H7 (cell line): ENCODE results near the gene GLUL. TPM values are rescaled to one million over a fixed set of nuclear protein-coding genes. Genes with fewer than 3 reads are reported as not detected.
A peak's percentile ranks its signal among the peaks of the same experiment; 100 is the strongest.

Source experiments
- DNase-seq: peaks from one replicate; pipeline ENCODE4 v3.0.0; 2012
- H3K27me3 ChIP-seq: 2 replicates; pipeline ENCODE4 v1.6.0; 2011; ENCODE audit warnings: mild to moderate bottlenecking, low read length; ENCODE audit not compliant: control insufficient read depth, insufficient read depth
- H3K36me3 ChIP-seq: replicated peaks from 2 replicates; pipeline ENCODE4 v1.5.1; 2011; ENCODE audit warnings: low read length; ENCODE audit not compliant: control insufficient read depth, insufficient read depth
- H3K4me3 ChIP-seq: 2 replicates; pipeline ENCODE4 v1.5.1; 2011; ENCODE audit warnings: low read depth, mild to moderate bottlenecking, control low read depth, low read length, moderate library complexity; ENCODE audit not compliant: insufficient read depth
- total RNA-seq: library from RNA; depleted of rRNA; stranded (reverse); fragments of >200 nt; shearing (Covaris generic); gene quantifications from 2 replicates; pipeline ENCODE4 v1.2.3, GENCODE V29; 2014

GLUL gene
- total RNA-seq, 1 experiment from 2014 or later, result 422 TPM

DNA sequence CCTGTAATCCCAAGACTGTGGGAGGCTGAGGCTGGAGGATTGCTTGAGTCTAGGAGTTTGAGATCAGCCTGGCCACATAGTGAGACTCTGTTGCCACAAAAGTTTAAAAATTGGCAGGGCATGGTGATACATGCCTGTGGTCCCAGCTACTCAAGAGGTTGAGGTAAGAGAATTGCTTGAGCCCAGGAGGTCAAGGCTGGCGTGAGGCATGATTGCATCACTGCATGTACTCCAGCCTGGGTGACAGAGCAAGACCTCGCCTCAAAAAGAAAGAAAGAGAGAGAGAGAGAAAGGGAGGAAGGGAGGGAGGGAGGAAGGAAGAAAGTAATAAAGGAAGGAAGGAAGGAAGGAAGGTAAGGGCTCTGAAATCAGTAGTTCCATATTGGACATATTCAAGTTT lies 25.0 kb downstream of the GLUL start:
- Histone ChIP-seq H3K27me3 (no peaks in the 10 kb centered on the region), H3K36me3 (no peaks in the 10 kb centered on the region), H3K4me3 (no peak overlapping the region)
- DNase-seq, result no peak

- Histone ChIP-seq H3K36me3 (no peaks in the 10 kb centered on the region), H3K27me3 (no peaks in the 10 kb centered on the region), H3K4me3 (no peak overlapping the region)
- DNase-seq, result peak; percentile 20
Measured at GRCh38 chr1:182359645-182360044, 31.9 kb downstream of the GLUL start.

- no peaks in the 10 kb centered on the region for H3K27me3 ChIP-seq
- DNase-seq, result no peak
- H3K4me3 ChIP-seq, result no peak overlapping the region
- H3K36me3 ChIP-seq, result no peaks in the 10 kb centered on the region
Measured at GRCh38 chr1:182357913-182358312, 33.7 kb downstream of the GLUL start.

DNA sequence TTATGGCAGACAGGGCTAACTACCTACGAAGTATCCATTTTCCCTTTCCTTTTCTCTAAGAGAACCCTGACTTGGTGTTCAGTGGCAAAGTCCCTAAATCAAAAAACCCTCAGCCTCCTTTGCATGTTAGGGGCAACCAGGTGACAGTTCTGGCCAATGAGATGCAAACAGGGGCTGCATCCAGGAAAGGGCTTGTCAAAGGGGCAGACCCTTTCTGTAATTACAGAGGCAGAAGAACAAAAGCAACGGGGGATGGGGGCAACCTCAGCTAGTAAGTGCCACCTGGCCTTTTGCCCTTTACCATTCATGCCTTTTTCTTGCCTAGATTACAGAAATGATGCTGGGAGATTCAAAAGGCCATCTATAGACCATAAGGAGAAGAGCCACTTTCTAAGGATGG lies 34.4 kb downstream of the GLUL start:
- no peaks in the 10 kb centered on the region for H3K27me3 ChIP-seq
- DNase-seq, result no peak
- H3K36me3 ChIP-seq, result no peaks in the 10 kb centered on the region
- H3K4me3 ChIP-seq, result no peak overlapping the region

DNA sequence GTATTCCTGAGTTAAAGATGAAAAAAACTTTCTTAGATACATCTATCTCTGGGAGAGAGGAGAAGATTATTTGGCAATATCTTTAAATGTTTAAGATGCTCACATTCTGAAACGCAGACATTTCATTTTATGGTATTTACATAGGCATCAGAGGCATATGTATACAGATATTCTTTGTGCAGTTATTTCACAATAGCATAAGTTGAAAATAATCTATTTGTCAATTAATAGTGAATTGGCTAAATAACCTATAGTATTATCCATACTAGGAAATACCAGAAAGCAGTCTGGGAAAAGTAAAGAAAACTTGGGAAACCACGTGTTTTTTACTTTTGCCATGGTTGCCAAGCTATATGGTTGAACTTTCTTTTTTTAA lies 35.9 kb downstream of the GLUL start:
- Histone ChIP-seq H3K4me3 (no peak overlapping the region), H3K27me3 (no peaks in the 10 kb centered on the region), H3K36me3 (no peaks in the 10 kb centered on the region)
- no peak for DNase-seq

GRCh38 chr1:182351790-182352364 lies 39.7 kb downstream of the GLUL start:
- Histone ChIP-seq H3K4me3 (no peak overlapping the region), H3K36me3 (no peaks in the 10 kb centered on the region), H3K27me3 (no peaks in the 10 kb centered on the region)
- no peak for DNase-seq

DNA sequence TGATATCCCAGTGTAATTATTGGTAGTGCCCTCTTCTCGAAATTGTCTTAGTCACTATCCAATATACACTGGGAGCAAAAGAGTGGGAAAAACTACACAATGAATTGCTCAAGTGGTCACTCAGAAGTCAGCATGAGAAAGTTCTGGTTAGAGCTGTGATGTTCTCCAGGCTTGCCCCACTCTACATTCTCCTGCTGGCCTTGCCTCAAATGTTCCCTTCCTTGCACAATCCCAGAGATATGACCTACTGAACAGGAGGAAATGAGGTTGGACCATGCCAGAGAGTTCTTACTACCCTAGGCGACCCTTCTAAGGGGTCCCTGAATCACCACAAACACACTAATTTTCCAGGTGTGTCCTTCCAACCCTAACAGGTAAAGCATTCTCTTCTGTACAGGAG lies 40.8 kb downstream of the GLUL start:
- Histone ChIP-seq H3K36me3 (no peaks in the 10 kb centered on the region), H3K27me3 (no peaks in the 10 kb centered on the region), H3K4me3 (no peak overlapping the region)
- no peak for DNase-seq

DNA sequence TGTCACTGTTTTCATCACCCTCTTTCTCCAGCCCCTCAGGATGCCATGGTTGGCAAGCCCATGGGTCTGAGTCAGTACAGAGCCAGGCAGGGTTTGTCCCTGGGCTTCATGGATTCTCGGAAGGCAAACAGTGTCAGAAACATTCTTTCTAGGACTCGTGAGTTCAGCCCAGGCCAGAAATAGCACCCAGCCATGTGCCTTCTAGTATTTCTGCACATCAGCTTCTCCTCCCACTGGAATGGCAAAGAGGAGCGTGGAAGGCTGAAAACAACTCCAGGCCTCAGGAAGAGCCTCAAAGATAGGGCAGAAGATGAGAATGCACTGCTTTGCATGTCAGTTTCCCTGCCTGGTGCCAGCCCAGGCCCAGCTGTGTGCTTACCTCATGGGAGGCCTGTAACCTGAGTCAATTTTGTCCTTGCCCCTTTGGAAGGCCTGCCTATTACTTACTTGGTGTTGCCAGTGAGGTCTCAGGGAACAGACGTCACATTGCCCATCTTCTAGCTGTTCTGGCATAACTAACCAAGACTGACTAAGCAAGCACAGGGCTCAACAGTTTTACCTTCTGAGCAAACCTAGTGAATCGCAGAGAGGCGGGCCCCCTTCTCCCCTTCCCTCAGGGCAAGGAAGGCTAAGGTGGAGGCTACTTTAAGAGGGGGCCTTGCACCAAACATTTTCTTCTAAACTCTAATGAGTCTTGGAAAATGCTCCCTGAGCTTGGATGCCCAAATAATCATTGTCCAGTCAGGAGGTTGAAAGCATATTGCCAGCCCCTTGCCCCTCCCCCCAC lies 42.4 kb downstream of the GLUL start:
- Histone ChIP-seq H3K27me3 (no peaks in the 10 kb centered on the region), H3K36me3 (no peaks in the 10 kb centered on the region), H3K4me3 (no peak overlapping the region)
- DNase-seq, result no peak

- H3K27me3 ChIP-seq, result no peaks in the 10 kb centered on the region
- no peaks in the 10 kb centered on the region for H3K36me3 ChIP-seq
- no peak overlapping the region for H3K4me3 ChIP-seq
- no peak for DNase-seq
Measured at GRCh38 chr1:182347019-182347418, 44.6 kb downstream of the GLUL start.

DNA sequence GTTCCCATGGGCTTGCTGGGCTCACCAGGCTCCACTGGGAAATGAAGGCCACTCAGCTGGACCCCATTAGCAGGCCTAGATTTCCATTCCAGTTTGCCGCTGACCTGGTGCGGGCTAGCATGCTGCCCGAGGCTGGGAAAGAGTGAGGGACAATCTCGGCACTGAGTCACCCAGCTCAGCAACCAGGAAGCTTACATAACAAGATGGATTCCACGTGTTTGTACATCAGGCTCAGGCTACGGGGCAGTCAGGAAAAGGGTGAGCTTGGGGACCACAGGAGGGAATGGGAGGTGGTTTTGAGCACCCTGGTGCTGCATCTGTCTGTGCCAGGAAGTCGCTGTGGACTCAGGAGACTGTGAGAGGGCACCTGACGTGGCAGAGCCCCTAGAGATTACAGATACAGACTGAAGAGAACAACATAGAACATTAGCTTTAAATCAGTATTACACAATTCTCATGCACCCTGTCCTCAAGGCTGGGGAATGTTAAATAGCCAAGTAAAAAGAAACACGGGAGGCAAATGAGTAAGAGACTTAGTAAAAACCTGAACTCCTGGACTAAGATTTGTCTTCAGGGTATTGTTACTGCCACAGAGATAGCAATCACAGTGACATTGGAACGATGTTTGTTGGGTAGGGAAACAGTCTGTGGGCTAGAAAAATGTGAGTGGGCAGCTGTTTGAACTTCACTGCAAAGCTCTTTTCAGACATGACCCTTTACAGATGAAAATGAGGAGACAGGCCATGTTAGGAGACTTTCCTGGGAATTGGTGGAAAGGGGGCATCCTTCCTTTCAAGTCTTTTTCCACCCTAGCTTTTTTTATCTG lies 51.1 kb downstream of the GLUL start:
- no peak overlapping the region for H3K4me3 ChIP-seq
- DNase-seq, result no peak
- H3K27me3 ChIP-seq, result no peaks in the 10 kb centered on the region
- no peaks in the 10 kb centered on the region for H3K36me3 ChIP-seq

GRCh38 chr1:182339684-182340083 lies 51.9 kb downstream of the GLUL start:
- H3K4me3 ChIP-seq, result no peak overlapping the region
- DNase-seq, result no peak
- no peaks in the 10 kb centered on the region for H3K36me3 ChIP-seq
- H3K27me3 ChIP-seq, result no peaks in the 10 kb centered on the region

DNA sequence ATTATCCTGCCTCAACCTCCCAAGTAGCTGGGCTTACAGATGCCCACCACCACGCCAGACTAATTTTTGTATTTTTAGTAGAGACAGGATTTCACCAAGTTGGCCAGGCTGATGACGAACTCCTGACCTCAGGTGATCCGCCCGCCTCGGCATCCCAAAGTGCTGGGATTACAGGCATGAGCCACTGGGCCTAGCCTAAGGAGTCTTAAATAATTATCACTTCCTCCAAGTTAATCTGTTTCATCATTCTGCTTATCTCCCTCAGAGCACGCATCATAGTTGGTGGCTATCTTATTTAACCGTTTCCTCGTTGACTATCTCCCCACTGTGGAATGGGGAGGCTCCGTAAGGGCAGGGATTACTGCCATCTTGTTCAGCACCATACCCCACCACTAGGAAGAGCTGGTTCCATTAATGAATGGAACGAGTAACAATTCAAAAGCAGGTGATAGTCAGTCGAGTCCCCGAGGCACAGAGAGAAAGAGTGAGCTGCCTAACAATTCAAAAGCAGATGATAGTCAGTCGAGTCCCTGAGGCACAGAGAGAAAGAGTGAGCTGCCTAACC lies 52.7 kb downstream of the GLUL start:
- Histone ChIP-seq H3K4me3 (no peak overlapping the region), H3K36me3 (no peaks in the 10 kb centered on the region), H3K27me3 (no peaks in the 10 kb centered on the region)
- no peak for DNase-seq

- no peak for DNase-seq
- Histone ChIP-seq H3K27me3 (no peaks in the 10 kb centered on the region), H3K4me3 (no peak overlapping the region), H3K36me3 (no peaks in the 10 kb centered on the region)
Measured at GRCh38 chr1:182337736-182338571, 53.6 kb downstream of the GLUL start.
